ENCODE results near the gene ITGB3BP. TPM values are rescaled to one million over a fixed set of nuclear protein-coding genes. Genes with fewer than 3 reads are reported as not detected.
"Not testable (repeated sequence)": the region's sequence is repeated elsewhere in the genome, so short reads cannot be mapped to it uniquely, and the experiment has no call there.

ITGB3BP gene
- total RNA-seq, 1 experiment from 2014 or later: 50.2 TPM

- intact Hi-C loops (cut with micrococcal nuclease); H3K9ac ChIP-seq (ENCODE audit: low read length); CTCF ChIA-PET; H3K4me1 ChIP-seq (ENCODE audit: control insufficient read depth in 1 of 2, insufficient read depth in 2 of 2, low read length in 2 of 2); H3K27ac ChIP-seq (ENCODE audit: low read depth, low read length); H3K9me2 ChIP-seq (ENCODE audit: insufficient read depth); ATAC-seq; H2AFZ ChIP-seq (ENCODE audit: low read depth, low read length, poor library complexity, severe bottlenecking); H3K9me3 ChIP-seq (ENCODE audit: control insufficient read depth in 1 of 2, insufficient read depth in 1 of 2, low read depth in 1 of 2, low read length in 2 of 2); RAD21 ChIA-PET (ENCODE audit: low non-redundant PET in 1 of 2, low total read pairs in 2 of 2, uncharacterized antibody in 2 of 2, unreplicated experiment in 2 of 2); H3K4me2 ChIP-seq (ENCODE audit: low read length); H3K36me3 ChIP-seq (ENCODE audit: control insufficient read depth in 1 of 2, insufficient read depth in 2 of 2, low read length in 2 of 2); H3K79me2 ChIP-seq (ENCODE audit: insufficient read depth, low read length); POLR2A ChIA-PET; H3K27me3 ChIP-seq (ENCODE audit: insufficient read depth, low read length); H3K4me3 ChIP-seq (replicated peaks in 1 of 2; ENCODE audit: low read depth in 1 of 2, low read length in 2 of 2); DNase-seq (ENCODE audit: low read depth, low spot score); BruUV-seq (replicated peaks); H4K20me1 ChIP-seq (ENCODE audit: insufficient read depth): not testable (repeated sequence)
These were observed 102.3 kb downstream of the ITGB3BP start for GRCh38 chr1:63420746-63421145.

- Histone ChIP-seq H3K4me2 (ENCODE audit: low read length) (no peak overlapping the region), H3K27ac (ENCODE audit: low read depth, low read length) (no peak overlapping the region), H3K4me3 (replicated peaks in 1 of 2; ENCODE audit: low read depth in 1 of 2, low read length in 2 of 2) (no peak overlapping the region), H3K36me3 (ENCODE audit: control insufficient read depth in 1 of 2, insufficient read depth in 2 of 2, low read length in 2 of 2) (no peaks in the 10 kb centered on the region), H4K20me1 (ENCODE audit: insufficient read depth) (no peaks in the 10 kb centered on the region), H2AFZ (ENCODE audit: low read depth, low read length, poor library complexity, severe bottlenecking) (no peak overlapping the region), H3K9me2 (ENCODE audit: insufficient read depth) (no peaks in the 10 kb centered on the region), H3K79me2 (ENCODE audit: insufficient read depth, low read length) (no peaks in the 10 kb centered on the region), H3K4me1 (ENCODE audit: control insufficient read depth in 1 of 2, insufficient read depth in 2 of 2, low read length in 2 of 2) (no peaks in the 10 kb centered on the region), H3K9me3 (ENCODE audit: control insufficient read depth in 1 of 2, insufficient read depth in 1 of 2, low read depth in 1 of 2, low read length in 2 of 2) (no peaks in the 10 kb centered on the region), H3K27me3 (ENCODE audit: insufficient read depth, low read length) (no peaks in the 10 kb centered on the region), H3K9ac (ENCODE audit: low read length) (no peak overlapping the region)
- CTCF ChIA-PET: no interaction called here
- POLR2A ChIA-PET: no interaction called here
- BruUV-seq (replicated peaks): no TSS peak
- TF ChIP-seq CBX3 (IDR thresholded peaks at IDR 0.05; ENCODE audit: low read depth) (no peak), SRF (IDR thresholded peaks at IDR 0.05; ENCODE audit: low read depth) (no peak), ZBTB33 (IDR thresholded peaks at IDR 0.05; ENCODE audit: extremely low read depth, insufficient replicate concordance, low read length) (no peak), FOSL1 (IDR thresholded peaks at IDR 0.05; ENCODE audit: low read depth) (no peak), TCF7L2 (IDR thresholded peaks at IDR 0.05; ENCODE audit: borderline replicate concordance, extremely low read depth, insufficient read depth, insufficient read length) (no peak), ATF3 (IDR thresholded peaks at IDR 0.05) (no peak), EZH2 (IDR thresholded peaks at IDR 0.05) (no peak), POLR2A (IDR thresholded peaks at IDR 0.05; ENCODE audit: borderline replicate concordance, extremely low read depth, insufficient read depth, insufficient read length) (no peak), REST (IDR thresholded peaks at IDR 0.05; ENCODE audit: low read depth) (no peak), POLR2AphosphoS5 (IDR thresholded peaks at IDR 0.05; ENCODE audit: low read depth, low read length) (no peak), JUND (IDR thresholded peaks at IDR 0.05) (no peak), CEBPB (IDR thresholded peaks at IDR 0.05; ENCODE audit: low read depth) (no peak)
- RAD21 ChIA-PET (ENCODE audit: low non-redundant PET in 1 of 2, low total read pairs in 2 of 2, uncharacterized antibody in 2 of 2, unreplicated experiment in 2 of 2): no interaction called here
- DNase-seq (ENCODE audit: low read depth, low spot score): no peak
- ATAC-seq: no peak
- intact Hi-C loops (cut with micrococcal nuclease): no loop called here
These were observed 104.9 kb downstream of the ITGB3BP start for GRCh38 chr1:63418101-63418500.

All from HCT116 (cell line).